ENCODE data around the gene FILIP1L. TPM values are rescaled to one million over a fixed set of nuclear protein-coding genes. Genes with fewer than 3 reads are reported as not detected.

The FILIP1L gene
- total RNA-seq, 2 experiments from 2014 or later = not detected

GRCh38 chr3:100042166-100042981 is 71.9 kb downstream of the FILIP1L start:
- TF ChIP-seq EZH2phosphoT487 (IDR thresholded peaks at IDR 0.05; ENCODE audit: borderline replicate concordance, low read depth, low read length) = no peak
- no peak for TF ChIP-seq CTCF (conservative IDR thresholded peaks at IDR 0.05; ENCODE audit: low read length)
- no peaks in the 10 kb centered on the region for H3K9me2 ChIP-seq (ENCODE audit: insufficient read depth, low read length)
- H3K36me3 ChIP-seq (ENCODE audit: insufficient read depth, low read length) = no peaks in the 10 kb centered on the region
- CTCF ChIA-PET (ENCODE audit: unreplicated experiment) = no interaction called here
- no peak overlapping the region for H3K27ac ChIP-seq (ENCODE audit: low read depth, low read length, poor library complexity, severe bottlenecking)
- peaks cover 34% of the 10 kb centered on the region for H4K20me1 ChIP-seq (ENCODE audit: insufficient read depth, low read length)
- no peak overlapping the region for H2AFZ ChIP-seq (ENCODE audit: low read length)
- H3K4me1 ChIP-seq (ENCODE audit: insufficient read depth, low read length, poor library complexity, severe bottlenecking) = peaks cover 20% of the 10 kb centered on the region
- intact Hi-C loops (cut with micrococcal nuclease; ENCODE audit: unreplicated experiment) = no loop called here
- DNase-seq (ENCODE audit: low spot score) = no peak
- no peaks in the 10 kb centered on the region for H3K79me2 ChIP-seq (ENCODE audit: insufficient read depth, low read depth, low read length)
- no peak overlapping the region for H3K4me3 ChIP-seq (ENCODE audit: low read depth, low read length, poor library complexity, severe bottlenecking)
- no peak overlapping the region for H3K4me2 ChIP-seq (ENCODE audit: low read length)
- POLR2A ChIA-PET = interaction anchor here (0.5 to 1.1 kb wide), 2 partner anchors 17 to 999 kb away, joined by 3 read pairs; no protein-coding TSS in a partner anchor
- BruUV-seq (replicated peaks) = no TSS peak
- no peaks in the 10 kb centered on the region for H3K9me3 ChIP-seq (ENCODE audit: low read length)

GRCh38 chr3:100041328-100041749 is 73.0 kb downstream of the FILIP1L start:
- no TSS peak for BruUV-seq (replicated peaks)

More at GRCh38 chr3:100041328-100041749, 73.0 kb downstream of the FILIP1L start:
- no peak overlapping the region for H3K4me3 ChIP-seq (ENCODE audit: low read depth, low read length, poor library complexity, severe bottlenecking)
- H3K9me2 ChIP-seq (ENCODE audit: insufficient read depth, low read length) = no peaks in the 10 kb centered on the region
- H3K27ac ChIP-seq (ENCODE audit: low read depth, low read length, poor library complexity, severe bottlenecking) = no peak overlapping the region
- H3K4me1 ChIP-seq (ENCODE audit: insufficient read depth, low read length, poor library complexity, severe bottlenecking) = peaks cover 12% of the 10 kb centered on the region
- TF ChIP-seq CTCF (conservative IDR thresholded peaks at IDR 0.05; ENCODE audit: low read length) (no peak), EZH2phosphoT487 (IDR thresholded peaks at IDR 0.05; ENCODE audit: borderline replicate concordance, low read depth, low read length) (no peak)
- ChIA-PET CTCF (ENCODE audit: unreplicated experiment) (no interaction called here), POLR2A (interaction anchor here (0.7 to 1.1 kb wide), 3 partner anchors 10 to 96 kb away, joined by 3 read pairs; no protein-coding TSS in a partner anchor)
- H3K36me3 ChIP-seq (ENCODE audit: insufficient read depth, low read length) = no peaks in the 10 kb centered on the region
- intact Hi-C loops (cut with micrococcal nuclease; ENCODE audit: unreplicated experiment) = no loop called here
- DNase-seq (ENCODE audit: low spot score) = no peak
- no peaks in the 10 kb centered on the region for H3K9me3 ChIP-seq (ENCODE audit: low read length)
- H3K4me2 ChIP-seq (ENCODE audit: low read length) = no peak overlapping the region
- peaks cover 24% of the 10 kb centered on the region for H4K20me1 ChIP-seq (ENCODE audit: insufficient read depth, low read length)
- H3K79me2 ChIP-seq (ENCODE audit: insufficient read depth, low read depth, low read length) = no peaks in the 10 kb centered on the region
- H2AFZ ChIP-seq (ENCODE audit: low read length) = no peak overlapping the region
